GM04504 (cell line): ENCODE measurements around the gene KRTAP1-3.
"Not testable (repeated sequence)": the region's sequence is repeated elsewhere in the genome, so short reads cannot be mapped to it uniquely, and the experiment has no call there.

Experiments
- DNase-seq: peaks from one replicate; pipeline ENCODE4 v3.0.0-alpha.2; 2012; ENCODE audit warnings: low read depth

The KRTAP1-3 gene

DNA sequence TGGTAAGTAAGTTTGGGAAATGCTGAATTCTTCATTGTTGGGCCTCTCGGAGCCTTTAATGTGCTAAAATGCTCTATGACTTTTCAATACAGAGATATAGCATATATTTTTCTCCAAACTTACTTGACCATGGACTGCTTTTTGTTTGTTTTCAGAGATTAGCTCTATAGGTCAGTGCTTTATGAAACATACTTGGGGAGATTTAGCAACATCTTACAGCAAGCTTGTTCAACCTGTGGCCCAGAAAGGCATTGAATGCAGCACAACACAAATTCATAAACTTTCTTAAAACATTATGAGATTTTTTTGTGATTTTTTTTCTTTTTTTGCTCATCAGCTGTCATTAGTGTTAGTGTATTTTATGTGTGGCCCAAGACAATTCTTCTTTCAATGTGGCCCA lies 24.7 kb downstream of the KRTAP1-3 start:
- no peak for DNase-seq

DNA sequence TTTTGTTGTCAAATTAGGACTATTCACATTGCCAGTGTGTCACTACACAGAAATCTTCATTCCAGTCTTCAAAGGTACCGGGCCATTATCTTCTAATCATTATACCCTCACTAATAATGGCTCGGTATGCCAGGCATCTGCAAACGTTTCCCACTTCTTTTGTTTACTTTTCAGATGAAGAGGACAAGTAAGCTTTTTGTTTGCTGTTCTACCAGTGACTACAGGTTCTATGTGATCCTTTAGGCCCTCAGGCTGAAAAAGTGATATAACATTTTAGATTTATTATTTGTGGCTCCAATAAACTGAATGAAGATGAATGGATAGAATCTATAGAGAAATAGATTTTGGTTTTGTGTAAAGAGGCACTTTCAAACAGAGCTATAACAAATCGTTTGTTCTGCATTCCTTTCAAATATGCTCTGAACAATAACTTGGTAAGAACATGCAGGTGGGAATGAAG lies 25.3 kb downstream of the KRTAP1-3 start:
- DNase-seq = no peak

DNA sequence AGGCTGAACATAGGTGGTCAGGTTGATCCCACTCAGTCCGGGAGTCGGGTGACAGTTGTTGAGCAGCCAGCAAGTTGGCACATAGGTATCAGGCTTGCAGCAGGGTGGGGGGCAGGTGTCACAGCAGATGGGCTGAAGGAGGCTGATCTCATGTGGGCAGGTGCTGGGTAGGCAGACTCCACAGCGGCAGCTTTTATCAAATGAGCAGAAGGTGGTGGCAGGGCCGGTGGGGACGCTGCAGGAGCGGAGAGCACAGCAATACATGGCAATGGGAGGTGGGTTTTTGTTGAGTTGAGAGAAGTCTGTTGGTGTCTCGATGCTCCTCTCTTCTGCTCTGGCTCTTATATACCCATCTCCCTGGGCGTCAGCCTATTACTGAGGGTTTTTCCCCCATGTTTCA lies 25.9 kb downstream of the KRTAP1-3 start, which contains the start of gene KRTAP3-1:
Gene KRTAP3-1, minus strand, starts transcription at position 318 of the 400 bp plus-strand sequence. Its CDS starts 54 bp downstream, at position 264.
- no peak for DNase-seq

DNA sequence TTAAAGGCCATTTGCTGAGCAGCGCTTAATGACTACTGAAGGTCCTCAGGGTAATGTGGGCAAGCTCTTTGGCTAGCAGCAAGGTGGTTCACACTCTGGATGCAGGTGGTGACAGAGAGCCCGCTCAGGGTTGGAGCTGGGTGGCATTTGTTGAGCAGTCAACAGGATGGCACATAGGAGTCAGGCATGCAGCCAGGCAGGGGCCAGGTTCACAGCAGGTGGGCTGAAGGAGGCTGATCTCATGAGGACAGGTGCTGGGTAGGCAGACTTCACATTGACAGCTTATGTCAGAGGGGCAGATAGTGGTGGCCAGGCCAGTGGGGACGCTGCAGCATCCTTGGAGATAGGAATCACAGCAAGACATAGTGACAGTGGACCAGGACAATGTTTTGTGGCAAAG lies 30.3 kb downstream of the KRTAP1-3 start:
- DNase-seq = no peak

DNA sequence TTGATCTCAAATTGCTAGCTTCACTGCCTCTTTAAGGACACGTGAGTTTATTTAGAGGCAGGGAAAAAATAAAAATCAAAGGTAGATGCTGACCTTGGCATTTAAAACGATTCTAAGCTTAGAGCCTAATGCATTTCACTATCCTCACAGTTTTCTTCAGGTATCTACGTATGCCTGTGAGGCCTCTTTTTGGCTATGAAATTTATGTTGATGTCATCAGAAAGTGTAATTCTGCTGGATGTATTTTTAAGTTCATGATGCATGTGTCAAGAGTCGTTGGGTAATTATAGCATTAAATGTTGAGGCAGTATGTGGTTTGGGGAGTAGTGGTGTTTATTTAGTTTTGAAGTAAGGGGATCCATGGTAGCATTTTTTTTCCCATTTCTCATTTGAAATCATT lies 30.7 kb downstream of the KRTAP1-3 start:
- DNase-seq = no peak

DNA sequence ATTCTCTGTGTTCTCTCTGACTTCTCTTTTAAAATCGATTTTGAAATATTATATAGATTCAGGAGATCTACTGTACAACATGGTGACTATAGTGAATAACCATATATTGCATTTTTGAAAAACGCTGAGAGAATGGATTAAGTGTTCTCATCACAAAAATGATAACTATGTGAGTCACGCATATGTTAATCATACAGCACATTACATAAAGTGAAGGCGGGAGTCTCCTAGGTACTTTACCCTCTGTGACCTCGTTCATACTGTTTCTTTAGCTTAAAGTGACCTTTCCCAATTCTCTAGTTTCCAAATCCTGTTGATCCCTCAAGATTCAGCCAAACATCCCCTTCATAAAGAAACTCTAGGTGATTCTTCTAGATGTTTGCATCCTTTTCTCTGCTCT lies 31.9 kb downstream of the KRTAP1-3 start:
- no peak for DNase-seq

DNA sequence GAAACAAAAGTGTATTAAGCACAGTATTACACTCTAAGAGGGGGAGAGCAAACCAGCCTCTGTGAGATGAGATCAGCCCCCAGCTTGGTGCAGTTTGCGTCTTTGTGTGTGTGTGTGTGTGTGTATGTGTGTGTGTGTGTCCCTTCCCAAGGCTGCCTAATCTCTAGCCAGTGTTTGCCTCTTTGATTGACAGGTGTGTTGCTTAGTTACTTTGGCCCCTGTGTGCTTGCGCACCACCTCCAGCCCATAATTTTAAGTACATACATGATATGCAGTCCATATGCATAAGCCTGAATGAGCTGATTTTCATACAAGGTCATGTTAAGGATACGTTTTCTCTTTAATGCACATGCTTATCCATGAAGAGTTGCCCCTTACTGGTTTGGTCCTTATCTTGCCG lies 32.9 kb downstream of the KRTAP1-3 start:
- DNase-seq = no peak

DNA sequence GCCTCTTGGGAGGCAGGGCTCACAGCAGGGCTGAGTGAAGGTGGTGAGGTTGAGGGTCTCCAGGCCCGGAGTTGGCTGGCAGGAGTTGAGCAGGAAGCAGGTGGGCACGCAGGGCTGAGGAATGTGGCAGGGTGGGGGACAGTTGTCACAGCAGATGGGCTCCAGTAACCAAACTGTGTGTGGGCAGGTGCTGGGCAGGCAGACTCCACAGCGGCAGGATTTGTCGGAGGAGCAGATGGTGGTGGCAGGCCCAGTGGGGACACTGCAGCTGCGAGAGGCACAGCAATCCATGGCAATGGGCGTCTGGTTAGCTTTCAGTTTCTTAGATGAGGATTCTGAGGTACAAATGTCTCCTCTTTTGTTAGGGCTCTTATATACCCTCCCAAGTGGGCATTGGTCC lies 35.1 kb downstream of the KRTAP1-3 start, which contains the start of gene KRTAP3-2:
Gene KRTAP3-2, minus strand, starts transcription at position 344 of the 400 bp plus-strand sequence. Its CDS starts 53 bp downstream, at position 291.
- not testable (repeated sequence) for DNase-seq

DNA sequence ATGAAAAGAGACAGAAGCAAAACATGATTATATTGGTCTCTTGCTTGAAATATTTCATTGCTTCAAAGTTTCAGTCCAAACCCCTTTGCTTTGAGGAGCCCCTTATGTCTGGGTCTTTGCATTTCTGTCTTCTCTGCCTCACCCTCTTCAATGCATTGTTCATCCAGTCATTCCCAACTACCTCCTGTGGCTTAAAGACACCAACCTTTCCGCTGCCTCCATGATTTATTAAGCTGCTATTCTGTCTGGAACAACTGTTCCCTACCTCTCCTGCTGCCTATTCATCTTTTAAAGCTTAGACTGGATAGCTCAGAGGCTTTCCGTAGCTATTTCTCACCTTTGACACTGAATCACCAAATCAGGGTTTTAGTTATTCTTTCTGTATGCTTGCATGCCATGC lies 37.3 kb downstream of the KRTAP1-3 start:
- DNase-seq = no peak

DNA sequence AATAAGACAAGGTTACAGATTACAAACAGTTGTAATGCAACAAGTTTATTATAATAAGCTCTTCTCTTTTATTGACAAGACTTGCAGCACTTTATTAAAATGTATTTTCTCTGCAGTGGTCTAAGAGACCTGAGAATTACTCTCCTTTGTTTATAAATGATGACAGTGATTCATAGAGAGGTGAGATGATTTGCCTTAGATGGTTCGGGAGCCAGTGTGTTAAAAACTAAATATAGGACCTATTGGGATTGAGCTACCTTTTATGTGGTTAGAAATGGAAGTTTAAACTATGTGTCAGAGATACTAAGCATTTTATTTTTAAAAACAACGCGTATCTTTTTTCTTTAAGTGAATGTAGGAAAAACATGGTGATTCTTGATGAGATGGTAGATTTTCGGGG lies 37.8 kb downstream of the KRTAP1-3 start:
- no peak for DNase-seq

DNA sequence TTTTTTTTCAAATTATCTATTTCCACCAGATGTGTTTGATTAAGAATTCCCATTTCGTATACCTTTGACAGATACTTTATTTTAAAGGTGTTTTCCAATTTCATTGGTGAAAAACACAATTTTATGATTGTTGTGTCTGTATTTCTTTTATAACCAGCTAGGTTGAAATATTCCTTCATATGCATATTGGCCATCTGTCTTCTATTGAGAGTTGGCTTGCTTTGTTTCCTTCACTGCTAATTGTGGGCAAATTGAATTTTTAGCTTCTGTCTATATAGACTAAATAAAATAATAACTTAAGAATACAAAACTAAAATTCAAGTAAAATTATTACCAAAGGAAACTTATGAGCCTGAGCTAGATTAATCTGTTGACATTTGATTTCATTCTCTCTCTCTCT lies 39.6 kb downstream of the KRTAP1-3 start:
- DNase-seq = no peak

DNA sequence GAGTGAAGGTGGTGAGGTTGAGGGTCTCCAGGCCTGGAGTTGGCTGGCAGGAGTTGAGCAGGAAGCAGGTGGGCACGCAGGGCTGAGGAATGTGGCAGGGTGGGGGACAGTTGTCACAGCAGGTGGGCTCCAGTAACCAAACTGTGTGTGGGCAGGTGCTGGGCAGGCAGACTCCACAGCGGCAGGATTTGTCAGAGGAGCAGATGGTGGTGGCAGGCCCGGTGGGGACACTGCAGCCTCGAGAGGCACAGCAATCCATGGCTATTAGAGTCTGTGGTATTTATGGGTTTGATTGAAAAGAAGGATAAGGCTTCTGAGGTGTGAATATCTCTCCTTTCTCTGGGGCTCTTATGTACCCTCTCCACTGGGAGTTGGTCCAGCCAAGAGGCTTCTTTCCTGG lies 40.8 kb downstream of the KRTAP1-3 start, which contains the start of gene KRTAP3-3:
Gene KRTAP3-3, minus strand, starts transcription at position 326 of the 400 bp plus-strand sequence. Its CDS starts 67 bp downstream, at position 259.
- DNase-seq = no peak

DNA sequence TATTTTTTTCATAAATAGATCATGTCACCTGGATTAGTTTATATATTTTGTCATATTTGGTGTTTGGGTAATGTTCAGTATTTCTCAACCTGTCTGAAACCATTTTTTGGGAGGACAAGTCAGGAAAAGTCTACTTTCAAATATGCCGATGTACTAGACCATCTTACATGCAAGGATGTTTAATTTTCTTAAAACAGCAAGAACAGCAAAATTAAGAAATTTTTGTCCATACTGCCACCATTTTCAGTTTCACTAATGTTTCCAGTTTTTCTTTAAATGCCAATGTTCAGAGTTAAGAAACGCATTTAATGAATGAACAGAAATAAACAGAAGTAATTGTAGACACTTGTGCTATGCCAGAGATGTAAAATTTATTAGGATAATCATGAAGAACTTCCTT lies 41.6 kb downstream of the KRTAP1-3 start:
- DNase-seq = no peak

DNA sequence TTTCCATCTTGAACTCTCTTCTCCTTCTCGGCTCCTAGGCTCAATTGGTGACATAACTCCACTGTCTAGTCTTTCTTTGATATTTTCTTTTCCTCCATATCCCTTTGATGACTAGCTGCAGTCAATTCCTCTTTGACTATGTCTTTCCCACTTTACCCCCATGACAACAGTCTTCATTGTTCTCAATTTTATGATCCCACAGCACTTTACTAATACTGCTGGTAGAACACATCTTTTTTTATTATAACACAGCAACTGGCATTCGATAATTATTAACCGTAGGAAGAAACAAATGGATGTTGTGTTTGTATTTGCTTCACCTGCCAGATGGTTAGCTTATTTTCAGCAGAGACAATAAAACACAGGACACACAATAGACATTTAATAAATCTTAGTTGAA lies 42.0 kb downstream of the KRTAP1-3 start:
- no peak for DNase-seq

DNA sequence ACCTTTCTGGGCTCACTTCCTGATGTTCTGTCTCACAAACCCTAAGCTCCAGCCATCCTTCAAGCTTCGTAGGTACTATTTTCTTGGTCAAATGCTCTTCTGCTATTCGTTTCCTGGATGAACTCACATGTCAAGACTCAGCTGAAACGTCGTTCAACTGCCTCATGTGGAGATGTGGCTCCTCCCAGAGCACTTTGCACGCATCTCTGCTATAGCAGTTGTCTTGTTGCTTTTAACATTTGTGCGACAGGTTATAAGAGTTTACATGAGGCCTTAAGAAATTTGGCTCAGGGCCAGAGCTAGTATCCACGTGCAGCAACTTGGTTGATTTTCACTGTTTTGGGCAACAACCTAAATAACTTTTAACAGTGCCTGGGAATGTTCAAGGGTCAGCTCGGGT lies 47.8 kb downstream of the KRTAP1-3 start:
- DNase-seq = no peak

DNA sequence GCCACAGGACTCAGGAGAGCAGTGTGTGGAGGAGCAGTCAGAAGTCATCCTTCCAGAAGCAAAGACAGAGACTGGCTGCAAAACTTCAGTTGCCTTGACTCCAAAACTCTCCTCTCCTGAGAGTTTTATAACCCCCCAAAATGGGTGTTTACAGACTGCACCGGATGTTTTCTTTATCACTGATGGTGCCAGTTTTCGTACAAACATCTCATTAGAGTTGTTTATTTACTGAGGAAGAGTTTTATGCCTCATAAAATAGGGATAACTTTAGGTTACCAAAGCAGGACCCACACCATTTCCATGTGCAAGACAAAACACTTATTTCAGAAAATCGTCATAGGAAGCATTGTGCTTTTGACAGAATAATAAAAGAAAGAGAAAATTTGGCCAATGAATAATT lies 50.4 kb downstream of the KRTAP1-3 start, which contains the start of gene KRT40:
Gene KRT40, minus strand, starts transcription at position 101 of the 400 bp plus-strand sequence. Its CDS starts 53 bp downstream, at position 48.
- no peak for DNase-seq
